K562 (cell line): ENCODE results near the gene SPRTN. TPM values are rescaled to one million over a fixed set of nuclear protein-coding genes. Genes with fewer than 3 reads are reported as not detected.
A peak's percentile ranks its signal among the peaks of the same experiment; 100 is the strongest.

ENCODE experiments used
- ATAC-seq: fragments of 200-7000 bp; cut with Tn5 transposase; 3 replicates; pipeline ENCODE4 v1.9.1; 2020; ENCODE audit warnings: moderate library complexity
- BruUV-seq: library from RNA; stranded (reverse); fragments of 400-500 nt; replicated peaks from 2 replicates; lab custom pipeline; 2021; lab: Mats Ljungman, UMichigan
- CTCF ChIA-PET: fragments of 300-600 bp; formaldehyde crosslinking; extraction: SDS; loops from one replicate; lab custom pipeline; 2021; ENCODE audit warnings: low intra/inter-chr PET ratio; lab: Yijun Ruan, JAX
- POLR2A ChIA-PET: fragments of 300-600, 350-650 bp; sonication (Branson Sonifier 250); formaldehyde crosslinking; extraction: SDS; loops from one replicate; lab custom pipeline; 2021; ENCODE audit warnings: antibody characterized with exemption, inconsistent platforms; lab: Yijun Ruan, JAX
- DNase-seq, 4 experiments: peaks; one replicate each; pipeline versions ENCODE4 v3.0.0 to v3.0.0-alpha.2; 2011 to 2018; ENCODE audit warnings: low spot score in 3 of 4, mixed read lengths in 3 of 4; ENCODE audit errors: extremely low read depth in 1 of 4
- FAIRE-seq: peaks from 2 replicates; lab custom pipeline; 2011; peaks lifted over from hg19 to GRCh38; lab: Jason Lieb, UNC
- H2AFZ ChIP-seq: 2 replicates; pipeline ENCODE4 v1.6.0; 2011; ENCODE audit warnings: low read depth, low read length, control low read depth, inconsistent platforms
- H3K27ac ChIP-seq: fragments of 200-600 bp; 3 replicates; pipeline ENCODE4 v1.8.0; 2011; ENCODE audit warnings: low read depth, mild to moderate bottlenecking, control low read depth, inconsistent platforms, low read length, moderate library complexity, mixed read lengths; ENCODE audit errors: extremely low read depth
- H3K27me3 ChIP-seq, 2 experiments: fragments of 300-600 bp in 1 of 2; 2 replicates in 1 of 2; 3 replicates in 1 of 2; pipeline versions ENCODE4 v1.6.0 to v1.8.0; 2011; ENCODE audit warnings: inconsistent platforms in 2 of 2, low read length in 2 of 2, mild to moderate bottlenecking in 1 of 2, mixed read lengths in 1 of 2, moderate library complexity in 1 of 2; ENCODE audit not compliant: control insufficient read depth in 2 of 2, insufficient read depth in 2 of 2
- H3K36me3 ChIP-seq: fragments of 300-600 bp; 3 replicates; pipeline ENCODE4 v1.8.0; 2011; ENCODE audit warnings: mild to moderate bottlenecking, low read length, inconsistent platforms; ENCODE audit not compliant: control insufficient read depth, insufficient read depth
- H3K4me1 ChIP-seq, 2 experiments: fragments of 200-600 bp in 1 of 2; replicated peaks in 1 of 2; 2 replicates in 1 of 2; 3 replicates in 1 of 2; pipeline versions ENCODE4 v1.5.1 to v1.8.0; 2011; ENCODE audit warnings: inconsistent platforms in 2 of 2, low read length in 2 of 2, mild to moderate bottlenecking in 1 of 2, mixed read lengths in 1 of 2, moderate library complexity in 1 of 2; ENCODE audit not compliant: control insufficient read depth in 2 of 2, insufficient read depth in 2 of 2
- H3K4me2 ChIP-seq: 2 replicates; pipeline ENCODE4 v1.6.1; 2011; ENCODE audit warnings: low read length, control low read depth, inconsistent platforms, mixed read lengths; ENCODE audit not compliant: insufficient read depth
- H3K4me3 ChIP-seq: fragments of 200-600 bp; sonication (generic), shearing (Covaris generic); 2 replicates; pipeline ENCODE4 v1.5.1; 2016; ENCODE audit warnings: control low read depth, inconsistent platforms
- H3K79me2 ChIP-seq: fragments of 200-600 bp; 3 replicates; pipeline ENCODE4 v1.8.0; 2011; ENCODE audit warnings: low read length, inconsistent platforms; ENCODE audit not compliant: control insufficient read depth, insufficient read depth
- H3K9ac ChIP-seq, 2 experiments: 2 replicates each; pipeline versions ENCODE4 v1.6.0 to v1.6.1; 2011; ENCODE audit warnings: low read depth in 2 of 2, low read length in 2 of 2, control low read depth in 1 of 2, inconsistent platforms in 1 of 2, mild to moderate bottlenecking in 1 of 2, mixed read lengths in 1 of 2; ENCODE audit not compliant: insufficient read depth in 1 of 2
- H3K9me1 ChIP-seq: one replicate; pipeline ENCODE4 v1.6.0; 2011; ENCODE audit warnings: inconsistent platforms, mild to moderate bottlenecking, low read length, moderate library complexity; ENCODE audit not compliant: control insufficient read depth, insufficient read depth
- H3K9me3 ChIP-seq: replicated peaks from 2 replicates; pipeline ENCODE4 v1.5.1; 2011; ENCODE audit warnings: low read depth, low read length, inconsistent platforms; ENCODE audit not compliant: control insufficient read depth, insufficient read depth
- H4K20me1 ChIP-seq: replicated peaks from 2 replicates; pipeline ENCODE4 v1.6.1; 2011; ENCODE audit warnings: low read length, inconsistent platforms, mixed read lengths; ENCODE audit not compliant: control insufficient read depth, insufficient read depth
- BCOR ChIP-seq: fragments of 450-650 bp; IDR thresholded peaks from 2 replicates; pipeline ENCODE4 v1.6.1; 2016
- CEBPG ChIP-seq, 3 experiments: fragments of 200-800 bp in 1 of 3; sonication (Bioruptor generic) in 1 of 3; sonication (generic) in 1 of 3; formaldehyde crosslinking in 1 of 3; IDR thresholded peaks in 2 of 3; conservative IDR thresholded peaks in 1 of 3; 2 replicates each; pipeline versions ENCODE4 v1.6.1 to v1.8.0; 2016 to 2022; ENCODE audit warnings: missing compliant biosample characterization in 2 of 3, missing genetic modification characterization in 2 of 3, mild to moderate bottlenecking in 1 of 3, missing genetic modification reagents in 1 of 3
- CTBP1 ChIP-seq: fragments of 450-650 bp; IDR thresholded peaks from 2 replicates; pipeline ENCODE4 v1.6.1; 2016; ENCODE audit warnings: borderline replicate concordance
- CXXC5 ChIP-seq: fragments of 250-450 bp; sonication (Bioruptor Pico); IDR thresholded peaks from 2 replicates; pipeline ENCODE4 v1.8.0; 2022; ENCODE audit warnings: inconsistent platforms, mild to moderate bottlenecking, moderate library complexity
- ETV1 ChIP-seq: fragments of 450-650 bp; conservative IDR thresholded peaks from 2 replicates; pipeline ENCODE4 v1.6.1; 2016; ENCODE audit warnings: missing genetic modification characterization, control low read depth, low read depth, missing compliant biosample characterization
- HEY1 ChIP-seq: fragments of 250-450 bp; sonication (Bioruptor Pico); IDR thresholded peaks from 2 replicates; pipeline ENCODE4 v1.5.0; 2020; ENCODE audit warnings: mild to moderate bottlenecking, moderate library complexity, borderline replicate concordance
- NRF1 ChIP-seq, 2 experiments: fragments of 450-650 bp; IDR thresholded peaks in 1 of 2; conservative IDR thresholded peaks in 1 of 2; 2 replicates each; pipeline ENCODE4 v1.6.1; 2014; ENCODE audit warnings: mild to moderate bottlenecking in 2 of 2
- RAD21 ChIP-seq, 2 experiments: fragments of 250-450 bp in 1 of 2; fragments of 450-650 bp in 1 of 2; sonication (Bioruptor Pico) in 1 of 2; formaldehyde crosslinking in 1 of 2; IDR thresholded peaks in 1 of 2; conservative IDR thresholded peaks in 1 of 2; 2 replicates each; pipeline versions ENCODE4 v1.4.0 to v1.8.0; 2020 to 2022; ENCODE audit warnings: mild to moderate bottlenecking in 2 of 2, moderate library complexity in 1 of 2
- RBM25 ChIP-seq: fragments of 200-400 bp; formaldehyde crosslinking; IDR thresholded peaks from 2 replicates; pipeline ENCODE4 v1.6.1; 2018; ENCODE audit warnings: low read length, low read depth, moderate library complexity; ENCODE audit not compliant: severe bottlenecking
- SMC3 ChIP-seq: conservative IDR thresholded peaks from 2 replicates; pipeline ENCODE4 v1.6.1; 2011; ENCODE audit warnings: low read depth, low read length, improper control_type of control experiment; ENCODE audit not compliant: insufficient read depth
- STAG1 ChIP-seq: sonication (generic); formaldehyde crosslinking; IDR thresholded peaks from 2 replicates; pipeline ENCODE4 v1.5.0; 2020; ENCODE audit warnings: missing genetic modification reagents, borderline replicate concordance
- TEAD1 ChIP-seq, 2 experiments: fragments of 450-650 bp in 1 of 2; sonication (generic) in 1 of 2; formaldehyde crosslinking; IDR thresholded peaks; 2 replicates each; pipeline versions ENCODE4 v1.4.0 to v1.8.0; 2020 to 2022; ENCODE audit warnings: mild to moderate bottlenecking in 2 of 2, missing genetic modification reagents in 1 of 2
- ZNF3 ChIP-seq: fragments of 250-450 bp; sonication (Bioruptor Pico); IDR thresholded peaks from 2 replicates; pipeline ENCODE4 v1.5.0; 2021; ENCODE audit warnings: mild to moderate bottlenecking, moderate library complexity
- WGBS: fragments of 100-300 bp; shearing (Covaris generic); methylation state at CpG from one replicate; pipeline ENCODE4 v1.1.6; 2016; ENCODE audit warnings: low coverage, mixed read lengths; ENCODE audit not compliant: insufficient coverage; ENCODE audit errors: missing lambda C conversion rate; 5-methylcytosine and 5-hydroxymethylcytosine counted together
- in situ Hi-C: fragments of 300-500 bp; cut with MboI; formaldehyde crosslinking; loops from 4 replicates; pipeline ENCODE4 v1.15.0; 2018; ENCODE audit warnings: inconsistent platforms, mixed read lengths
- intact Hi-C: fragments of 100-400 bp; cut with micrococcal nuclease; formaldehyde crosslinking; loops from 2 replicates; pipeline ENCODE4 v1.14.2; 2022
- polyA plus RNA-seq, 8 experiments: library from polyadenylated mRNA; depleted of rRNA in 4 of 8; stranded (reverse) in 5 of 8; unstranded in 3 of 8; fragments of >200 nt; fragmentation: Nextera tagmentation in 2 of 8; fragmentation: Illumina TruSeq in 1 of 8; extraction: Ambion mirVana in 2 of 8; extraction: Trizol in 1 of 8; gene quantifications; 2 replicates each; pipeline versions ENCODE4 v1.2.1 to v1.2.3, GENCODE V29; 2011 to 2014; ENCODE audit warnings: inconsistent platforms in 1 of 8, missing spikeins in 1 of 8
- total RNA-seq, 7 experiments: library from RNA; depleted of rRNA in 6 of 7; stranded (reverse); fragments of >200 nt in 6 of 7; fragmentation: Illumina TruSeq in 2 of 7; extraction: Trizol in 2 of 7; gene quantifications; 2 replicates each; pipeline versions ENCODE4 v1.2.1 to v1.2.3, GENCODE V29; 2011 to 2021; ENCODE audit warnings: low replicate concordance in 1 of 7

Gene SPRTN
- total and polyA plus RNA-seq, 9 of the 15 experiments (the other 6 are each of a cell fraction or from before 2014, with no cell fraction given), result 8.1 to 32.5 (median 21.2) TPM

GRCh38 chr1:231315887-231316286, 22.2 kb upstream of the SPRTN start:
- ATAC-seq (peak; percentile 97), DNase-seq (peak; percentile 54 to 81 (median 62)), FAIRE-seq (peak; percentile 81)
- H3K27me3 ChIP-seq, result peaks cover 4 to 7% of the 10 kb centered on the region in 2 experiments; a peak in 3 of 5 replicates
- H3K36me3 ChIP-seq, result no peaks in the 10 kb centered on the region
- no TSS peak for BruUV-seq
- H3K4me3 ChIP-seq, result no peak overlapping the region
- no peak overlapping the region for H3K27ac ChIP-seq
- 24% methylated on average over 11 of the region's 11 CpGs for WGBS
- in situ Hi-C loops, result no loop called here
- ChIA-PET POLR2A (no interaction called here), CTCF (interaction anchor here (1.2 to 2.4 kb wide), 2 partner anchors 234 to 288 kb away, joined by 3 to 13 read pairs; no protein-coding TSS in a partner anchor)
- H3K9me1 ChIP-seq, result no peaks in the 10 kb centered on the region
- intact Hi-C loops, result loop anchor here (1.0 kb wide), 2 partner anchors 274 to 288 kb away; no protein-coding TSS in a partner anchor
- H2AFZ ChIP-seq, result peak overlapping the region; percentile 34; the same call in 1 of the 2 replicates
- no peaks in the 10 kb centered on the region for H4K20me1 ChIP-seq
- H3K4me2 ChIP-seq, result no peak overlapping the region
- no peaks in the 10 kb centered on the region for H3K79me2 ChIP-seq
- no peak overlapping the region for H3K9ac ChIP-seq
- H3K4me1 ChIP-seq, result no peaks in the 10 kb centered on the region
- H3K9me3 ChIP-seq, result no peaks in the 10 kb centered on the region
- TF ChIP-seq ETV1 (tag), result no peak
- no peak for TF ChIP-seq CEBPG (CRISPR knock-in tag; IDR thresholded peaks at IDR 0.05)
- no peak for TF ChIP-seq CEBPG (tag; conservative IDR thresholded peaks at IDR 0.05 in 1 of 2, IDR thresholded peaks at IDR 0.05 in 1 of 2)
- peak; percentile 70 for TF ChIP-seq SMC3
- TF ChIP-seq BCOR, result peak; percentile 56; the same call in 1 of the 2 replicates
- no peak for TF ChIP-seq ZNF3 (CRISPR knock-in tag)
- 0 out of 2 replicates have a peak, but pooled peaks have one; percentile 24 for TF ChIP-seq STAG1 (CRISPR knock-in tag)
- peak; percentile 26; the same call in 1 of the 2 replicates for TF ChIP-seq CTBP1
- TF ChIP-seq RAD21 (CRISPR knock-in tag; conservative IDR thresholded peaks at IDR 0.05 in 1 of 2, IDR thresholded peaks at IDR 0.05 in 1 of 2), result peak; percentile 66 to 85
- 0 out of 4 replicates have a peak, but pooled peaks of 1 of the 2 experiments have one; percentile 18 for TF ChIP-seq NRF1 (conservative IDR thresholded peaks at IDR 0.05 in 1 of 2, IDR thresholded peaks at IDR 0.05 in 1 of 2)
- 0 out of 2 replicates have a peak, but pooled peaks have one; percentile 11 for TF ChIP-seq CXXC5
- TF ChIP-seq TEAD1 (CRISPR knock-in tag; IDR thresholded peaks at IDR 0.05), result no peak
- TF ChIP-seq RBM25, result peak; percentile 15
- no peak for TF ChIP-seq HEY1 (CRISPR knock-in tag)
